NOMO-1 treated with DMSO at 0.1 percent for 48 hours (cell line): ENCODE measurements around the gene PAQR5.
"Not testable (repeated sequence)": the region's sequence is repeated elsewhere in the genome, so short reads cannot be mapped to it uniquely, and the experiment has no call there.

ENCODE experiments used
- DNase-seq: peaks from one replicate; lab custom pipeline; 2025; ENCODE audit not compliant: unreplicated experiment; lab: John Stamatoyannopoulos, UW

PAQR5 gene

GRCh38 chr15:69292826-69293420 lies 5.8 kb upstream of the PAQR5 start:
- no peak for DNase-seq

- no peak for DNase-seq
Measured at GRCh38 chr15:69293741-69294615, 4.7 kb upstream of the PAQR5 start.

- DNase-seq = no peak
Measured at GRCh38 chr15:69296606-69297005, 2.1 kb upstream of the PAQR5 start.

GRCh38 chr15:69297642-69298353 lies 914 bp upstream of the PAQR5 start:
- DNase-seq = no peak

- no peak for DNase-seq
Measured at GRCh38 chr15:69298354-69298696, 387 bp upstream of the PAQR5 start.

GRCh38 chr15:69299451-69299886 lies 757 bp downstream of the PAQR5 start:
- no peak for DNase-seq

- peak; percentile 20 for DNase-seq
Measured at GRCh38 chr15:69299943-69300588, 1.4 kb downstream of the PAQR5 start.

GRCh38 chr15:69301101-69301500 lies 2.4 kb downstream of the PAQR5 start:
- not testable (repeated sequence) for DNase-seq

GRCh38 chr15:69302087-69302486 lies 3.4 kb downstream of the PAQR5 start:
- not testable (repeated sequence) for DNase-seq

GRCh38 chr15:69302929-69303328 lies 4.2 kb downstream of the PAQR5 start:
- DNase-seq = no peak

GRCh38 chr15:69303337-69304181 lies 4.8 kb downstream of the PAQR5 start:
- no peak for DNase-seq

- DNase-seq = peak; percentile 88
Measured at GRCh38 chr15:69304182-69304545, 5.5 kb downstream of the PAQR5 start.

- peak; percentile 13 for DNase-seq
Measured at GRCh38 chr15:69305204-69305931, 6.7 kb downstream of the PAQR5 start.

- DNase-seq = no peak
Measured at GRCh38 chr15:69305933-69306568, 7.3 kb downstream of the PAQR5 start.

GRCh38 chr15:69307939-69308338 lies 9.2 kb downstream of the PAQR5 start:
- no peak for DNase-seq

GRCh38 chr15:69308949-69309348 lies 10.2 kb downstream of the PAQR5 start:
- DNase-seq = no peak

GRCh38 chr15:69311319-69311721 lies 12.6 kb downstream of the PAQR5 start:
- DNase-seq = no peak

- peak; percentile 76 for DNase-seq
Measured at GRCh38 chr15:69313432-69314000, 14.8 kb downstream of the PAQR5 start.

- DNase-seq = peak; percentile 10
Measured at GRCh38 chr15:69314131-69314530, 15.4 kb downstream of the PAQR5 start.
